LNCaP clone FGC (cell line): ENCODE results near the gene CTAG2.
"Not testable (repeated sequence)": the region's sequence is repeated elsewhere in the genome, so short reads cannot be mapped to it uniquely, and the experiment has no call there.

Source experiments
- DNase-seq: peaks from one replicate; pipeline ENCODE4 v3.0.0-alpha.2; 2011; ENCODE audit warnings: low read depth
- H3K4me3 ChIP-seq: 2 replicates; pipeline ENCODE4 v1.5.1; 2011; ENCODE audit warnings: mild to moderate bottlenecking, low read depth, low read length, control low read depth
- CTCF ChIP-seq: IDR thresholded peaks from 2 replicates; pipeline ENCODE4 v1.5.1; 2012; ENCODE audit warnings: mild to moderate bottlenecking; ENCODE audit not compliant: control insufficient read depth, insufficient read depth; ENCODE audit errors: extremely low read depth

Gene CTAG2

GRCh38 chrX:154653413-154653812 is at the start of gene CTAG2:
Gene CTAG2 (minus strand): TSS chrX:154653579. CDS start chrX:154653515, 64 bp downstream.
- not testable (repeated sequence) for H3K4me3 ChIP-seq, DNase-seq

GRCh38 chrX:154698630-154699248 is 45.4 kb upstream of the CTAG2 start:
- TF ChIP-seq CTCF = no peak
- no peak for DNase-seq
- no peak overlapping the region for H3K4me3 ChIP-seq

GRCh38 chrX:154696676-154697045 is 43.3 kb upstream of the CTAG2 start:
- no peak for TF ChIP-seq CTCF
- no peak for DNase-seq
- no peak overlapping the region for H3K4me3 ChIP-seq

- no peak overlapping the region for H3K4me3 ChIP-seq
- DNase-seq = no peak
Observed at GRCh38 chrX:154695911-154696675, 42.7 kb upstream of the CTAG2 start.

GRCh38 chrX:154693394-154693793 is 40.0 kb upstream of the CTAG2 start:
- no peak for DNase-seq
- no peak for TF ChIP-seq CTCF
- no peak overlapping the region for H3K4me3 ChIP-seq

More at GRCh38 chrX:154695911-154696675, 42.7 kb upstream of the CTAG2 start:
- no peak for TF ChIP-seq CTCF

GRCh38 chrX:154690438-154690837 is 37.1 kb upstream of the CTAG2 start:
- not testable (repeated sequence) for DNase-seq, H3K4me3 ChIP-seq

- not testable (repeated sequence) for DNase-seq, H3K4me3 ChIP-seq
Observed at GRCh38 chrX:154672084-154672483, 18.7 kb upstream of the CTAG2 start.

- not testable (repeated sequence) for DNase-seq, H3K4me3 ChIP-seq
Observed at GRCh38 chrX:154670848-154671247, 17.5 kb upstream of the CTAG2 start.

- no peak for TF ChIP-seq CTCF
- DNase-seq = no peak
- H3K4me3 ChIP-seq = no peak overlapping the region
Observed at GRCh38 chrX:154661899-154662298, 8.5 kb upstream of the CTAG2 start.
